Measurements from ENCODE around the gene ARHGEF17.

- no peak for TF ChIP-seq GABPA (IDR thresholded peaks at IDR 0.05; ENCODE audit: low read depth, low read length)
- no peak for TF ChIP-seq GABPA (CRISPR knock-in tag; IDR thresholded peaks at IDR 0.05; ENCODE audit: low read depth)
- no peak for TF ChIP-seq CTCF (CRISPR knock-in tag; IDR thresholded peaks at IDR 0.05)
- TF ChIP-seq HOXA7 (CRISPR knock-in tag; IDR thresholded peaks at IDR 0.05): no peak
- TF ChIP-seq ZNF674 (CRISPR knock-in tag; IDR thresholded peaks at IDR 0.05; ENCODE audit: low read depth): no peak
Observed at GRCh38 chr11:73327812-73328364, 19.8 kb downstream of the ARHGEF17 start.

Data from HepG2 (cell line).